ENCODE data around the gene SYT8.

The SYT8 gene

GRCh38 chr11:1847006-1847735, 12.4 kb downstream of the SYT8 start:
- no peak for DNase-seq

GRCh38 chr11:1847926-1848639, 13.3 kb downstream of the SYT8 start:
- no peak for DNase-seq

GRCh38 chr11:1848640-1849430, 14.0 kb downstream of the SYT8 start:
- no peak for DNase-seq

GRCh38 chr11:1851468-1852180, 16.8 kb downstream of the SYT8 start:
- DNase-seq = no peak

GRCh38 chr11:1852271-1852876, 17.6 kb downstream of the SYT8 start:
- no peak for DNase-seq

GRCh38 chr11:1852877-1853276, 18.1 kb downstream of the SYT8 start, which contains the start of gene LSP1:
LSP1 (plus strand) TSS chr11:1853084; CDS start chr11:1853145, 61 bp downstream.
- no peak for DNase-seq

GRCh38 chr11:1853376-1854131, 18.8 kb downstream of the SYT8 start:
- DNase-seq = no peak

GRCh38 chr11:1854132-1854948, 19.6 kb downstream of the SYT8 start:
- no peak for DNase-seq

GRCh38 chr11:1854949-1855885, 20.4 kb downstream of the SYT8 start:
- no peak for DNase-seq

- DNase-seq = no peak
Observed at GRCh38 chr11:1855886-1856265, 21.1 kb downstream of the SYT8 start.

- no peak for DNase-seq
Observed at GRCh38 chr11:1856306-1857005, 21.7 kb downstream of the SYT8 start.

GRCh38 chr11:1857064-1857463, 22.3 kb downstream of the SYT8 start:
- no peak for DNase-seq

- DNase-seq = no peak
Observed at GRCh38 chr11:1858154-1858553, 23.4 kb downstream of the SYT8 start.

- no peak for DNase-seq
Observed at GRCh38 chr11:1858576-1858975, 23.8 kb downstream of the SYT8 start.

- no peak for DNase-seq
Observed at GRCh38 chr11:1859004-1859403, 24.2 kb downstream of the SYT8 start.

GRCh38 chr11:1860108-1860507, 25.3 kb downstream of the SYT8 start:
- no peak for DNase-seq

GRCh38 chr11:1861435-1862411, 26.9 kb downstream of the SYT8 start:
- no peak for DNase-seq

All from NCI-H2029 treated with DMSO at 0.1 percent for 48 hours (cell line).